Limb (tissue), 2 donors: ENCODE data around the gene SHISAL1.

Source experiments
- DNase-seq, 2 donors: peaks; one replicate each; pipeline ENCODE4 v3.0.0-alpha.2; 2016; ENCODE audit errors: extremely low spot score in 2 of 2

Gene SHISAL1

DNA sequence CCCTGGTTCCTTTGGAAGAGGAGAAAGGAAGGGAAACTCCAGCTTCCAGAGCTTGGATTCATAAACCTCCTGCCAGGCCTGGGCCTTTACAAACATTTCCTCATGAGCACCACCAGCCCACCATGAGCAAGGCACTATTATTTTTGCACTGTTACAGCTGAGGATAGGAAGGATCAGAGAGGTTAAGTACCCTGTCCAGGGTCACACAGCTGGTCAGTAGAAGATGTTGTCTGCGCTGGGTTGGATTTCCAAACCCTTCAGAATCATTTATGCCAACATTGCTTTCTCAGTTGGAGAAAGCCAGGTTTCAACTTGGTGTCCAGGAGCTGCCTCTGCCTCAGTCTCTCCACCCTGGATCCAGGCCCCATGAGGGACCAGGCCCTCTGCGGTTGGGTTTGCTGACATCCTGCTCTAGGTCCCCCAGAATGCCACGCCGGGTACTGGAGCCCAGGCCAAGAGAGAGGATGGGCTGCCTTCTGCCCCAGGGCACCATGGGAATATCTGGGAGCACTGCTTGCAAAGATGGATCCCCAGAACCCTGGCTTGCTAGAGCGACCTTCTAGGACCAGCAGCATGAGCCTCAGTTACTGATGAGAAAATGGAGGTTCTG is 29.7 kb upstream of the SHISAL1 start:
- no peak for DNase-seq

- DNase-seq: no peak
Observed at GRCh38 chr22:44341431-44342346, 28.9 kb upstream of the SHISAL1 start.

GRCh38 chr22:44340271-44341239 is 27.8 kb upstream of the SHISAL1 start:
- no peak for DNase-seq

GRCh38 chr22:44338906-44339305 is 26.2 kb upstream of the SHISAL1 start:
- DNase-seq: no peak

- DNase-seq: no peak
Observed at GRCh38 chr22:44338177-44338810, 25.5 kb upstream of the SHISAL1 start.

GRCh38 chr22:44337678-44338004 is 24.9 kb upstream of the SHISAL1 start:
- DNase-seq: no peak

GRCh38 chr22:44336962-44337677 is 24.4 kb upstream of the SHISAL1 start:
- no peak for DNase-seq

GRCh38 chr22:44335903-44336803 is 23.4 kb upstream of the SHISAL1 start:
- no peak for DNase-seq

DNA sequence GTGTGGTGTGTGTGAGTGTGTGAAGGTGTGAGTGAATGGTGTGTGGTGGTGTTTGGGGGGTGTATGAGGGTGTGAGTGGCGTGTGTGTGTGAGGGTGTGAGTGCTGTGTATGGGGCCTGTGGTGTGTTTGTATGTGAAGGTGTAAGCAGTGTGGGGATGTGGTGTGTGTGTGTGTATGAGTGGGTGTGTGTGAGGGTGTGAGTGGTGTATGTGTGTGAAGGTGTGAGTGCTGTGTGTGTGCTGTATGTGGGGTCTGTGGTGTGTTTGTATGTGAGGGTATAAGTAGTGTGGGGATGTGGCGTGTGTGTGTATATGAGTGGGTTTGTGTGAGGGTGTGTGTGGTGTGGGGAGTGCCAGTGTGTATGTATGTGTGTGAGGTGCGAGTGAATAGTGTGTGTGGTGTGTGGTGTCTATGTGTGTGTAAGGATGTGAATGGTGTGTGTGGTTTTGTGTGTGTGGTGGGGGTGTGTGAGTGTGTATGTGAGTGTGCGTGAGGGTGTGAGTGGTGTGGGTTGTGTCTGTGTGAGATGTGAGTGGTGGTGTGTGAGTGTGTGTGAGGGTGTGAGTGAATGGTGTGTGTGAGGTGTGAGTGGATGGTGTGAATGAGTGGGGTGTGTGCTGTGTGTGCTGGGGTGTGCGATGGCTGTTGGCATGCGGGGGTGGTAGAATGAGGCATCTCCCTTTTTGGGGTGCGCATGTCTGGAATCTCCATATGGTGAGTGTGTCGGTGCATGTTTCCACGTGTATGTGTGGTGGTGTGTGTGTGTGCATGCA is 22.5 kb upstream of the SHISAL1 start:
- DNase-seq: no peak

DNA sequence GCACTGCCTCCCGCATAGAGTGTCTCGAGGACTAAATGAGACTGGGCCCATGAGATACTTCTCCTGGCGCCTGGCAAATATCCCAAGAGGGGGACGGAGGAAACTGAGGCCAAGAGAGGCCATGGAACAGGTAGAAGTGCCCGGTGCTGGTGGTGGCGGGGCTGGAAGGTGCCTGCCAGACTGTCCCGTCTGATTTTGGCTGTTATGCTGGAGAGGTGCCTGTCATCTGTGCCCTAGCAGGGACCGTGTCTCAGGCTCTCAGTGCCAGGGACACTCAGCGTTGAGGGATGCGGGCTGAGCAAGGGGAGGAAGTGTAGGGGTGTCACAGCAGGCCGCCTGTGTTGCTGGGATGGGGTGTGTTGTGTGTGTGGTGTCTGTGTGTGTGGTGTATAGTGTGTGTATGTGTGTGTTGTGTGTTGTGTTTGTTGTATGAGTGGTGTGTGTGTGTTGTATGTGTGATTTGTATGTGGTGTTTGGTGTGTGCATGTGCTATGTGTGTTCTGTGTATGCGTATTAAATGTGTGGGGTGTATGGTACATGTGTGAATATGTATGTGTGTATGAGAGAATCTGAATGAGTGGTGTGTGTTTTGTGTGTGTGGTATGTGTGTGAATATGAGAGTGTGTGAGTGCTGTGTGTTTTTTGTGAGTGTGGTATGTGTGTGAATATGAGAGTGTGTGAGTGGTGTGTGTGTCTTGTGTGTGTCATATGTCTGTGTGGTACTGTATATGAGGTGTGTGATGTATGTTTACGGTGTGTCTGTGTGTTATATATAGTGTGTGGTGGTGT is 21.3 kb upstream of the SHISAL1 start:
- no peak for DNase-seq

- no peak for DNase-seq
Observed at GRCh38 chr22:44332946-44333345, 20.2 kb upstream of the SHISAL1 start.

DNA sequence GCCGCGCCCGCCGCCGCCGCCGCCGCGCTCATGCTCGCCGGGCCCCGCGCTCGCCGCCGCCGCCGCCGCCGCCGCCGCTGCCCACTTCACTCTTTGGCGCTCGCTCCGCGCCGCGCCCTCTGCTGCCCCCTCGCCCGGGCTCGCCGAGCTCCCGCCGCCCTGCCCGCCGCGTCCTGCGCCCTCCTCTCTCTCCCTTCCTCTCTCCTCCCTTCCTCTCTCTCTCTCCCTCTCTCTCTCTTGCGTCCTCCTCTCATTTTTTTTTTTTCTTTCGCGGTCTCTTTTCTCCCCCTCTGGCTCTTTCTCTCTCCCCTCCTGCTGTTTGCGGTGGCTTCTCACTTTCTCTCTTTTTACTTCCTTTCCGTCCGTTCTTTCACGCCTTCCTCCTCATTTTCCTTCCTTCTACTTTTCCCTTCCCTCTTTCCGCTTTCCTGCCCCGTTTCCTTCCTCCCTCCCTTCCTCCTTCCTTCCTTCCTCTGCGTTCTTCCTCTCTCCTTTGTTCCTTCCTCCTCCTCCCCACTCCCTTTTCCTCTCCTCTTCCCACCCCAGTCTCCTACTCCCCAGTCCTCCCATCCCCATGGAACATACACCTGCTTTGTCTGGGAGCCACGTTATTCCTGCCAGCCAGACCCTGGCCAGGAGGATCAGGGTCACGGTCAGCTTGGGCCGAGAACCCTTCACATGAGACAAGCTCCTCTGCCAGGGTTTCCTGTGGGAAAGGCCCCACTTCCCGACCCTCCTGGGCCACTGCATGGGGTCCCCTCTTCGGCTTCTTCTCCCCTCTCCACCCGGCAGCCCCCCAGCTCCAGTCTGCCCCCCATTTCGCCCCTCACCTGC is 19.3 kb upstream of the SHISAL1 start:
- DNase-seq: peak in 1 of 2 donors; percentile 68

- DNase-seq: peak in 1 of 2 donors; percentile 76
Observed at GRCh38 chr22:44330744-44331660, 18.3 kb upstream of the SHISAL1 start.

GRCh38 chr22:44330188-44330743 is 17.5 kb upstream of the SHISAL1 start:
- DNase-seq: no peak

- no peak for DNase-seq
Observed at GRCh38 chr22:44329179-44329796, 16.5 kb upstream of the SHISAL1 start.
